ENCODE results near the gene ADPRH. TPM values are rescaled to one million over a fixed set of nuclear protein-coding genes. Genes with fewer than 3 reads are reported as not detected.

Gene ADPRH
- total RNA-seq, 1 donor from 2014 or later, result 0.77 TPM

DNA sequence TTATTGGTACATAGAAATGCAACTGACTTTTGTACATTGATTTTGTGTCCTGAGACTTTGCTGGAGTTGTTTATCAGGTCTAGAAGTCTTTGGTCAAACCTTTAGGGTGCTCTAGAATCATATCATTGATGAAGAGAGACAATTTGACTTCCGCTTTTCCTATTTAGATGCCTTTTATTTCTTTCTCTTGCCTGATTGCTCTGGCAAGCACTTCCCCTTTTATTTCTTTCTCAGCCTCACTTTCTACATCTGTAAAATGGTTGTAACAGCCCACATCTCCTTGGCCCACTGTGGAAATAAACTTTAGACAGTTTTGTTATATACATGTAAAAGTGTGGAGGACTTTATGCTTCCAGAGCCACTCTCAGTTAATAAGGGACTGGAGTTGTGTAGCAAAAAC, 32.4 kb downstream of the ADPRH start:
- H3K27ac ChIP-seq, result no peak overlapping the region
- peaks cover 4% of the 10 kb centered on the region for H3K9me3 Mint-ChIP-seq
- no peak for DNase-seq (ENCODE audit: low spot score)
- H3K27ac Mint-ChIP-seq, result no peak overlapping the region
- H3K4me1 ChIP-seq, result no peaks in the 10 kb centered on the region
- H3K36me3 Mint-ChIP-seq, result no peaks in the 10 kb centered on the region
- no peak overlapping the region for H3K9ac ChIP-seq
- H4K20me1 ChIP-seq (ENCODE audit: low read depth), result no peaks in the 10 kb centered on the region
- TF ChIP-seq EZH2 (IDR thresholded peaks at IDR 0.05) (no peak), EZH2phosphoT487 (IDR thresholded peaks at IDR 0.05) (no peak)
- TF ChIP-seq, protein P1, sequence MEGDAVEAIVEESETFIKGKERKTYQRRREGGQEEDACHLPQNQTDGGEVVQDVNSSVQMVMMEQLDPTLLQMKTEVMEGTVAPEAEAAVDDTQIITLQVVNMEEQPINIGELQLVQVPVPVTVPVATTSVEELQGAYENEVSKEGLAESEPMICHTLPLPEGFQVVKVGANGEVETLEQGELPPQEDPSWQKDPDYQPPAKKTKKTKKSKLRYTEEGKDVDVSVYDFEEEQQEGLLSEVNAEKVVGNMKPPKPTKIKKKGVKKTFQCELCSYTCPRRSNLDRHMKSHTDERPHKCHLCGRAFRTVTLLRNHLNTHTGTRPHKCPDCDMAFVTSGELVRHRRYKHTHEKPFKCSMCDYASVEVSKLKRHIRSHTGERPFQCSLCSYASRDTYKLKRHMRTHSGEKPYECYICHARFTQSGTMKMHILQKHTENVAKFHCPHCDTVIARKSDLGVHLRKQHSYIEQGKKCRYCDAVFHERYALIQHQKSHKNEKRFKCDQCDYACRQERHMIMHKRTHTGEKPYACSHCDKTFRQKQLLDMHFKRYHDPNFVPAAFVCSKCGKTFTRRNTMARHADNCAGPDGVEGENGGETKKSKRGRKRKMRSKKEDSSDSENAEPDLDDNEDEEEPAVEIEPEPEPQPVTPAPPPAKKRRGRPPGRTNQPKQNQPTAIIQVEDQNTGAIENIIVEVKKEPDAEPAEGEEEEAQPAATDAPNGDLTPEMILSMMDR (IDR thresholded peaks at IDR 0.05), result no peak
- no peaks in the 10 kb centered on the region for H3K27me3 ChIP-seq
- H3K4me3 Mint-ChIP-seq, result no peak overlapping the region
- H3K4me3 ChIP-seq, result no peak overlapping the region
- no peaks in the 10 kb centered on the region for H3K9me3 ChIP-seq (ENCODE audit: low read depth)
- H3F3A ChIP-seq (ENCODE audit: low read depth), result no peaks in the 10 kb centered on the region
- no peaks in the 10 kb centered on the region for H3K79me2 ChIP-seq (ENCODE audit: low read depth)
- H3K4me1 Mint-ChIP-seq, result peaks cover 14% of the 10 kb centered on the region
- H3K27me3 Mint-ChIP-seq (ENCODE audit: insufficient read depth, low read depth), result peaks cover 4% of the 10 kb centered on the region
- no peak overlapping the region for H2AFZ ChIP-seq (replicated peaks)
- no peak overlapping the region for H3K4me2 ChIP-seq
- no peaks in the 10 kb centered on the region for H3K36me3 ChIP-seq

DNA sequence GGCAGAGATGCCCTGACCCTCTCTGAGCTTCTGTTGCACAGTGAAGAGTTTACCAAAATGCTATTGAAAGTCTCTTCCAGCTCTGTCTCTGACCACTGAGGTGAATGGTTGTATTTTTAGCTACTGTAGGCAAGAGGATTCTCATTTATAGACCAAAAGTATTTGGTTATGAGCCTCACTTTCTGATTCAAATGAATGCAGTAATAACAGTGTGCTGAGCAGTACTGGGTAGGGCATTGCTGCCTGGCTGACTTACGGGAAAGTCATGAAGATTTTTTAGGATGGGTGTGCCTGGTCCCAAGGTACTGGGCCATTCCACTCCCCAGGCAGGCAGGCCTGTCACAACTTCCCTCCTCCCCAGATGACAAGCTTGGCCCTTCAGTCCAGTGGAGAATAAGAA, 33.9 kb downstream of the ADPRH start:
- no peaks in the 10 kb centered on the region for H3K4me1 ChIP-seq
- no peaks in the 10 kb centered on the region for H3F3A ChIP-seq (ENCODE audit: low read depth)
- H3K9ac ChIP-seq, result no peak overlapping the region
- peaks cover 5% of the 10 kb centered on the region for H3K27me3 Mint-ChIP-seq (ENCODE audit: insufficient read depth, low read depth)
- no peaks in the 10 kb centered on the region for H3K27me3 ChIP-seq
- H3K4me3 ChIP-seq, result no peak overlapping the region
- DNase-seq (ENCODE audit: low spot score), result no peak
- peaks cover 4% of the 10 kb centered on the region for H3K9me3 Mint-ChIP-seq
- no peaks in the 10 kb centered on the region for H3K36me3 ChIP-seq
- H3K4me1 Mint-ChIP-seq, result peaks cover 11% of the 10 kb centered on the region
- H3K79me2 ChIP-seq (ENCODE audit: low read depth), result no peaks in the 10 kb centered on the region
- no peak overlapping the region for H3K27ac Mint-ChIP-seq
- H3K9me3 ChIP-seq (ENCODE audit: low read depth), result no peaks in the 10 kb centered on the region
- no peaks in the 10 kb centered on the region for H3K36me3 Mint-ChIP-seq
- TF ChIP-seq, protein P1 (IDR thresholded peaks at IDR 0.05), result no peak
- TF ChIP-seq EZH2phosphoT487 (IDR thresholded peaks at IDR 0.05) (no peak), EZH2 (IDR thresholded peaks at IDR 0.05) (no peak)
- H3K4me3 Mint-ChIP-seq, result no peak overlapping the region
- no peaks in the 10 kb centered on the region for H4K20me1 ChIP-seq (ENCODE audit: low read depth)
- H3K27ac ChIP-seq, result no peak overlapping the region
- H2AFZ ChIP-seq (replicated peaks), result no peak overlapping the region
- H3K4me2 ChIP-seq, result no peak overlapping the region

DNA sequence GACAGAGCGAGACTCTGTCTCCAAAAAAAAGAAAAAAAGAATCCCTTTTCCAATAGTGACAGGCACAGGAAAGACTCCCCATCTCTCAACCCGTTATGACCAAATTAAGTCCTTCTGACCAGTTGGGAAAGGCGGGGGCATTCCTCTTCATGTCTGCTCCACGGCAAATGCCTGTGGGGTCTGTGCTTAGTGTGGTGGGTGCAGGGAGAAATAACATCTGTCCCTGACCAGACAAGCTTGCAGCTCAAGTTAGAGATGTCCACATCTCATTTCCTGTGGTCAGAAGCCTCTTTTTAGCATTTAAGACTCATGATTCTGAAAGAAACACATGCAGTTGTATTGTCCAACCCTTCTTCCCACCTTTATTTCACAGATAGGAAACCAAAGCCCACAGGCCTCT, 34.6 kb downstream of the ADPRH start:
- Mint-ChIP-seq H3K4me3 (no peak overlapping the region), H3K27ac (no peak overlapping the region), H3K9me3 (peaks cover 4% of the 10 kb centered on the region), H3K4me1 (peaks cover 6% of the 10 kb centered on the region), H3K27me3 (ENCODE audit: insufficient read depth, low read depth) (peaks cover 4% of the 10 kb centered on the region), H3K36me3 (no peaks in the 10 kb centered on the region)
- Histone ChIP-seq H3K27me3 (no peaks in the 10 kb centered on the region), H3K4me3 (no peak overlapping the region), H3K9ac (no peak overlapping the region), H3K79me2 (ENCODE audit: low read depth) (no peaks in the 10 kb centered on the region), H4K20me1 (ENCODE audit: low read depth) (no peaks in the 10 kb centered on the region), H2AFZ (replicated peaks) (no peak overlapping the region), H3K4me2 (no peak overlapping the region), H3K4me1 (no peaks in the 10 kb centered on the region), H3K9me3 (ENCODE audit: low read depth) (no peaks in the 10 kb centered on the region), H3K36me3 (no peaks in the 10 kb centered on the region), H3K27ac (no peak overlapping the region), H3F3A (ENCODE audit: low read depth) (no peaks in the 10 kb centered on the region)
- TF ChIP-seq EZH2 (IDR thresholded peaks at IDR 0.05), result no peak
- TF ChIP-seq EZH2phosphoT487 (IDR thresholded peaks at IDR 0.05), result no peak
- TF ChIP-seq, protein P1 (IDR thresholded peaks at IDR 0.05), result no peak
- no peak for DNase-seq (ENCODE audit: low spot score)

Data from neural progenitor cell (in vitro differentiated cells).